NCI-H2196 treated with DMSO at 0.1 percent for 48 hours (cell line): Measurements from ENCODE around the gene LRRC27.

Experiments used
- DNase-seq: peaks from one replicate; lab custom pipeline; 2025; ENCODE audit not compliant: unreplicated experiment; lab: John Stamatoyannopoulos, UW

LRRC27 gene

DNA sequence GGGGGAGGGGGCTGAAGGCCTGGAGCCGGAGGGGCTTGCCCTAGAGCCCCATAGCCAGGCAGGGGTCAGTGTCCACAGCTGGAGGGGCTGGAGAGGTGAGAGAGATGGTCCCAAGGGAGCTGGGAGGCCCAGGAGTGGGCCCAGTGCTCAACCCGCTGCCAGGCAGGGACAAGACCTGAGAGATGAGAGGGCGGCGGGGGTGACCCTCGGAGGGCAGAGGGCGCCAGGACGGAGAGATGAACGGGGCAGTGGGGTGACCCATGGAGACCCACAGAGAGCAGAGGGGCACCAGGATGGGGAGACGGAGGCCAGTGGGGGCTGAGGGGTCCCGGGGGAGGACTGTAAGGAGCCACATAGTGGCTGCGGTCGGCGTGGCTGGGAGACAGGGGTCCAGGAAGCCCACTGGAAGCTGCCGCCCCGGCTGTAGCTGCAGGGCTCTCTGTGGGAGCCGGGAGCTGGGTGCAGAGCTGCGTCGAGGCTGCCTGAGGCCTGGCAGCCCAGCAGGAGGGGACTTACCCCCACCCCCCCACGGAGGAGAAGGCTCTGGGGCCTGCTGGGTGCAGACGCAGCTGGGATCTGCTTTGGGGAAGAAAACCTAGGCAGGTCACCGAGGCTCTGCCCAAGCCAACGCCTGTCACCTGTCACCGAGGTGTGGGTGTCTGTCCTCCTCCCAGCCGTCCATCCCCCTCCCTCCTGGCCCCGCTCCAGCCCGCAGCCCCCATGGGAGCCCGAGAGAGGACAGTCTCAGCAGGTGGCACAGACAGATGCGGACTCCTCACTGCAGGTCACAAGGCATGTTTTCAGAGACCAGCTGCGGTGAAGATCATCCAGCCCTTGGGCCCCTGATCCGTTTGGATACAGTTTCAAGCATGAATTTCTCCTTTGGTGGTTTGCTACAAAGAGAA lies 90.1 kb downstream of the LRRC27 start:
- no peak for DNase-seq

DNA sequence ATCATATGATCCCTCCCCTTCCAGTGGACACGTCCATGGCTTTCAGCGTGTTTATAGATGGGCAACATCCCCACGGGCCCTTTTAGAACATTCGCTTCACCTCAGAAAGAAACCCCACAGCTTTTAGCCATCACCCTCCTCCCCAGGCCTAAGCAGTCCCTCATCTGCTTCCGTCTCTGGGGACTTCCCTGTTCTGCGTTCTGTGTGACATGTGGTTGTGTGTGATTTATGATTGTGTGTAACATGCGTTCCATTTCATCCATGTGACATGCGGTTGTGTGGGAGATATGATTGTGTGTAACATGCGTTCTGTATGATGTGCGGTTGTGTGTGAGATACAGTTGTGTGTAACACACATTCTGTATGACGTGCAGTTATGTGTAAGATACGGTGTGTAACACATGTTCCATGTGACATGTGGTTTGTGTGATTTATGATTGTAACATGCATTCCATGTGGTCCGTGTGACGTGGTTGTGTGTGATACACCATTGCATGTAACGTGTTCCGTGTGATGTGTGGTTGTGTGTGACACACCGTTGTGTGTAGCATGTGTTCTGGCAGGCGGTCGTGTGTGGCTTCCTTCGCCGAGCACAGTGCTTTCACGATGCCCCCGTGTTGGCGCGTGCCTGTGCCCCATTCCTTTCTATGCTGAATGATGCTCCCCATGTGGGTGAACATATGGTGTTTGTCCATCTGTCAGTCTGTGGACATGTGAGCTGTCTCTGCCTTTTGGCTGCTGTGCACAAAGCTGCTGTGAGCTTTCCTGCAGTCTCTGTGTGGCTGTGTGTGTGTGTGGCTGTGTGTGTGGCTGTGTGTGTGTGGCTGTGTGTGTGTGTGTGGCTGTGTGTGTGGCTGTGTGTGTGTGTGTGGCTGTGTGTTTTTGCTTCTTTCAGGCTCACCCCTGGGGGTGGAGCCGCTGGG lies 91.2 kb downstream of the LRRC27 start:
- DNase-seq: no peak

- no peak for DNase-seq
These were observed 92.2 kb downstream of the LRRC27 start for GRCh38 chr10:132423966-132424861.

- no peak for DNase-seq
These were observed 93.2 kb downstream of the LRRC27 start for GRCh38 chr10:132425029-132425756.

DNA sequence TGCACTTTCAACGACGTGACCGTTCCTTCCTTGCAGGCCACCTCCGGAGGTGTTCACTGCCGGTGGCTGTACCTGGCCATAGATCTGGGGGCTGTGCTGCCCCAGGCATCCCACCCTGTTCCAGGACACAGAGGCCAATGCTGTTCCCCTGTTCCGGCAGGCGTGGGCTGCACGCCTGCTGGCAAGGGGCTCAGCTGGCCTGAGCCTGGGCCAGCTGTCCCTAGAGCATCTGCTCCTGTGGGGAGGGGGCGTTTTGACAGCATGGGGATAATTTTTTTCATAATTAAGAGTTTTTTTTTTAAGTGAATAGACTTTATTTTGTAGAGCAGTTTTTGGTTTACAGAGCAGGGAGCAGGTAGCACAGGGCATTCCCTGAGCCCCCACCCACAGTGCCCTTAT lies 93.8 kb downstream of the LRRC27 start:
- DNase-seq: no peak

- no peak for DNase-seq
These were observed 95.2 kb downstream of the LRRC27 start for GRCh38 chr10:132427006-132427771.

GRCh38 chr10:132427939-132428367 lies 96.0 kb downstream of the LRRC27 start:
- DNase-seq: no peak

DNA sequence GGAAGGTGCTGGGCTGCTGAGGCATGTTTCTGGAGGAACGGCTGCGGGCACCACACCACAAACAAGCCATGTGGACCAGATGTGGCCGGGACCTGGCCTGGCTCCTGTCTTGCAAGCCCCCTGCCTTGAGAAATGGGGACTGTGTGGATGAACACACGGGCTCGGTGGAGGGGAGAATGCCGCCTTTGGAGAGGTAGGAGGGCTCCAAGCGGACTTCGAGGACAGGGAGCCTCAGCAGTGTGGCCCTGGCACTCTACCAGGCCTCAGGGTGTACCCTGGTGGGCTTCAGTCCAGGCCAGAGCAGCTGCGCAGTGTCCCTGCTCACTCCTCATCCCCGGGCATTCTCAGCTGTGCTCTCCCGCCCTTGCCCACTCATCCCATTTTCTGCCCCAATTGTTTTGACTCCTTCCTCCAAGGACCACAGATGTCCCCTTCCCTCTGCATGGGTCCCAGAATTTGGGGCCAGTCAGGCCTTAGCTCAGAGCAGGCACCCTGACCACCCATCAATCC lies 96.5 kb downstream of the LRRC27 start:
- no peak for DNase-seq
